Esophagus mucosa (tissue), 1 donor: ENCODE measurements around the gene CRYZ. TPM values are rescaled to one million over a fixed set of nuclear protein-coding genes. Genes with fewer than 3 reads are reported as not detected.
"Not testable (repeated sequence)": the region's sequence is repeated elsewhere in the genome, so short reads cannot be mapped to it uniquely, and the experiment has no call there.

Source experiments
- ATAC-seq: fragments of 200-7000 bp; cut with Tn5 transposase; one replicate; pipeline ENCODE4 v1.9.1; 2020
- total RNA-seq: library from RNA; stranded (reverse); gene quantifications from one replicate; pipeline ENCODE4 v1.2.4, GENCODE V29; 2023
- donor health status: DM: yes; HTN: yes; CAD: no.

Gene CRYZ
- total RNA-seq, 1 donor from 2014 or later, result 18.0 TPM

GRCh38 chr1:74679811-74680210, 53.0 kb downstream of the CRYZ start:
- no peak for ATAC-seq

GRCh38 chr1:74677926-74678325, 54.9 kb downstream of the CRYZ start:
- no peak for ATAC-seq

- no peak for ATAC-seq
These were observed 58.4 kb downstream of the CRYZ start for GRCh38 chr1:74674278-74675048.

GRCh38 chr1:74673351-74674111, 59.3 kb downstream of the CRYZ start, which contains the start of gene ERICH3:
ERICH3 (minus strand) TSS chr1:74673792; CDS start chr1:74673519, 273 bp downstream.
- no peak for ATAC-seq

- not testable (repeated sequence) for ATAC-seq
These were observed 62.0 kb downstream of the CRYZ start for GRCh38 chr1:74670866-74671265.

Other genes starting within 250 kb of the CRYZ start
- not detected for gene LRRC53, start 220.4 kb downstream of the CRYZ start, total RNA-seq
- not detected for gene ERICH3, start 59.3 kb downstream of the CRYZ start, total RNA-seq
- gene TYW3, start 102 bp upstream of the CRYZ start, total RNA-seq, result 10.5 TPM